Activated CD8-positive, alpha-beta memory T cell treated with anti-CD3 and anti-CD28 coated beads, Interleukin-2, amount 50 U/mL, for 24 hours (primary cell): Measurements from ENCODE around the gene ESR2.
"Not testable (repeated sequence)": the region's sequence is repeated elsewhere in the genome, so short reads cannot be mapped to it uniquely, and the experiment has no call there.

Experiments used
- DNase-seq: peaks from one replicate; pipeline ENCODE4 v3.0.0-alpha.2; 2020; ENCODE audit errors: extremely low read depth

ESR2 gene

DNA sequence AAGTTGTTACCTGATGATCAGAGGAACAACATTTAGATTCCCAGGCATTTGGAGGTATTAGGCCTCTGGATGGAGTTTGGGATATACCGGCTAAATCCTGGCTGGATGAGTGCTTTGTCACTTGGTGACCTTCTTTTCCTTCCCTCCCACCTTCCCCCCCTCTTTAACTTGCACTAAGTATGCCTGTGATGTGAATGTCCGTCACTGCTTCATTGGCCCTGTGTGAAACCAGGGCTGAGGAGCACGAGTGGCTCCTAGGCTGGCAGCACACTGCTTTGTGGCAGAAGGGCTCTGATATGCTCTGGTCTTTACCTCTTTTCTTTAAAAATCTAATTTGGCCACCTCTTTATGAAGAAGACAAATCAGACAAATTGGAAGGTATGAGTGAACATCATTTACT is 95.7 kb downstream of the ESR2 start:
- DNase-seq = no peak

DNA sequence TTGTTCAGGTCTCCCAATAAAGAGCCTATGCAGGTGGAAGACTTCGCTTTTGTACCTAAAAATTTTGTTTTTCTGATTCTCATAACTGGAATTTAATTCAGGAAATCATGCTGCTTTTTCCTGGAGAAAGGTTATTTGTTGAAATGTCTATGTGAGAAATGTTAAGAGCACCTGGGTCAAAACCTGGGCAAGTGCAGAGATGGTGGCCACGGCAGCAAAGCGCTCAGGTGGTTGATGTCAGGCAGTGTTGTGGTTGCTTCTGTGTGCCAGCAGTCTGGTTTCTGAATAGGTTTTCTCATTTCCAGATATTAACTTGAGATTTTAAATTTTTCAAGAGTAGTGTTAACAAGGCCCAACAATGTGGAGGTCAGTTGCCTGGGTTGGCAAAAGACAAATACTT is 96.2 kb downstream of the ESR2 start:
- no peak for DNase-seq

DNA sequence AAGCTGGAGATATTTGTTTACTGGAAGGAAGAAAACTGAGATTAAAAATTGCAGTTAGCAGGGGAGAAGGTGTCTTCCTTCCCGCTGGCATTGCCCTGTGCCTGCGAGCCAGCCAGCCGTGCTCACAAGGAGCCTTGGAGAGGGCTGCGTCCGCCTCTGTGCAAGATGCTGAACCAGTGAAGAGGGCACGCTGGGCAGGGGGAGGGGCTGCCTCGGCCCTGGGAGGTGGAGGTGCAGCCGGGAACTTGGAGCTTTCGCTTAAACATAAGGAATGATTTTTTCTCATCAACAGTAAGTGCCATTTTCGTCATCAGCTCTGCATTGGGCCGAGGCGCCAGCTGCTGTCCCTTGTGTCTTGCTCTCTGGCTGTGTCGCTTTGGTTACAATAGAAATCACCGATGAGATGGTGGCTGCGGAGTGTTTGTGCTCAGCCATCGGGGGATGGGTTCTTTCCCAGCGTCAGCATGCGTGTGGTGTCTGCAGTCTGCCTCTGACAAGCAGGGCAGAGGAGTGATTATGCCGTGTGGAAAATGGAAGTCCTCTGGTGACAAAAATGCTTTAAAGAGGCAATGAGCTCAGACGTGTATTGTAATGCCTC is 97.3 kb downstream of the ESR2 start:
- no peak for DNase-seq

DNA sequence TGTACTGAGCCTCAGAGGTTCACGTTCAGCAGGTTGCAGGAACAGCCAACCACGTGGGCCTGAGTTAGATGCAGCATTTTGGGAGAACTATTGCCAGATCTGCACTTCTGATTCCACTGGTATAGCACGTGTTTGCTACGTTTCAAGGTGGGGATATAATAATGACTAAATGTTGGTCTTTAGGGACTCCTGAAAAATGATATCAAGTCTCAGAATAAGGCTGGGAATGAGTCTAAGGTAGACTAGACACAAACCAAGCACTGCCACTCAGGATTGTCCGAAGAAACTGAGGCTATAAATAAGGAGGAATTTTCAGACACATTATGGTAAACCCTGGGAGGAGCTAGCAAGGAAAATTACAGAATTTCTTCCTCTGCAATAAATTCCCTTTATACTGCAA is 98.1 kb downstream of the ESR2 start:
- DNase-seq = no peak

DNA sequence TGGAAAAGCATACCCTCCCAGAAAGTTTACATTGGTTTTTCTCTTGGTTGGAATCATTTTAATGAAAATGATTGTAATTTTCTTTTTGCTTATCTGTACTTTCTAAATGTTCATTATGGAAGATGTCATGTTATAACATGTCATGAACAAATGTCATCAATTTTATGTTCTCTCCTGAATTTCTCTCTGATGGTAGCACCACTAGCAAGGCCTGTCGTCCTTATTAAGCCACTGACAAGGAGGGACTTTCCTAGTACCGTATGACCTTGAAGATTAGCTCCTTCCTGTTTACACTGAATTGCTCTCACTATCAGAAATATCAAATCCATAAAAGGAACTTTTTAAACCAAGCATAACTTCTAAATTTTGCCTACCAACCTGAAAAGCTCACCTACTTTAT is 99.0 kb downstream of the ESR2 start:
- no peak for DNase-seq

DNA sequence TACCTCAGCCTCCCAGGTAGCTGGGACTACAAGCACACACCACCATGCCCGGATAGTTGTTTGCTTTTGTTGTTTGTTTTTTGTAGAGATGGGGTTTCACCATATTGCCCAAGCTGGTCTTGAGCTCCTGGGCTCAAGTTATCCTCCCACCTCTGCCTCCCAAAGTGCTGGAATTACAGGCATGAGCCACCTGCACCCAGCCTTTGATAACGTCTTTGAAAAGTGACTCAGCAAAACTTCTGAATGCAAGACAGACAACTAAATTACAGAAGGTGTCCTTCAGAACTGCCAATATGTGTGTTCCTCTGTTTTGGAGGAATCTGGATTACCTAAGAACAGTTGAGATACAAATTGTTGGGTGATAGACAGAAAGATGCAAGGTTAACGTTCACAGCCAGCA is 99.8 kb downstream of the ESR2 start:
- DNase-seq = no peak

DNA sequence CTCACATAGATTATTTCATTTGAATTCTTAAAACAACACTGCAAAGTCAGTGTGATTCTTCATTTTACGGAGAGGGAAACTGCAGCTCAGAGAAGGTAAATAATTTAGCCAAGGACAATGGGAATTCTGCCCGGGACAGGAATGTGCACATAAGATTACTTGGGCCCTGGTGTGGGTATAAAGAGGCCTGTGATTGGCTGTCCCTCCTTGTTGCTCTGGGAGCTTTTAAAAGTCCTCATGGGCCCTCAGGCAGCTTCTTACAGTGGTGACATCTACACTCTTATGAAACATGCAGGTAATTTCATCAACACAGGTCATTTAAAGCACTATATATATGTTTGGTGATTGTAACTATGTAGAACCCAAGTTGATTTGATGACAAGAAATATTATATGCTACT is 100.3 kb downstream of the ESR2 start:
- no peak for DNase-seq

DNA sequence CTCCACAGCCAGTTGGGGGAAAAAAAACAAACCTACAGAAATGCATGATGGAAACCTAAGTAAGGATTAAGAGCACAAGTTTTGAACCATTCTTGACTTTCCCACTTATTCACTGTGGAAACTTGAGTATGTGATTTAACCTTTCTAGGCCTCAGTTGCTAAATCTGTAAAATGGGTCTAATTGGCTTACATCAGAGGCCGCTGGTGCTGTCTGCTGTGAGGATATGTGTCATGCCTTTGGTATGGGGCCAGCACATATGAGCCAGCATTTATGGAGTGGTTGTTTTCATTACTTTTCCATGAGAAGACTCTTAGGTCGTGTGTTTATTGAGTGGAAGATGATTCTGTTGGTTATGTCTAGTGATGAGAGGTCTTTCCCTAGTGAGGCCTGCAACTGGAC is 102.4 kb downstream of the ESR2 start:
- DNase-seq = no peak

DNA sequence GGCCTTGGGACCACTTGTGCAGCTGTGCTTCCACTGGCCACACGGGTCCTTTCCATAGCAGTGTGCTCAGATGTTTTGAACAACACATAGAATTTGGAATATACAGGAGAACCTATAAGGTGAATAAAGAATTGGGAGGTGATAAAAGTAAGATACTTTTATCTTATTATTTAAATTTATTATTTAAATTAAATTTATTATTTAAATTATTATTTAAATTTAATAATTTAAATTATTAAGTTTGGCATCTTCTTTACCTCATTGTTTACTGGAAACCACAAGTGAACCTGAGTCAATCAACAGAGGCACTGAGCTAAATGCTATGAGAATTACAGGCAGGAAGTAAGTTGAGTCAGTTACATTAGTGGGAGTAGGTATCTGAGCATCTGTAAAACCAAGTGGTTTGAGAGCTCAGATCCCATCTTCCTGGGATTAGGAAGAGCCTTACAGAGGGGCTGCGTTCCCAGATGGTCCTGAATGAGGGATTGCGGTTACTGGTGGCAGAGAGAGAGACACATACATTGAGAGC is 103.1 kb downstream of the ESR2 start:
- no peak for DNase-seq

DNA sequence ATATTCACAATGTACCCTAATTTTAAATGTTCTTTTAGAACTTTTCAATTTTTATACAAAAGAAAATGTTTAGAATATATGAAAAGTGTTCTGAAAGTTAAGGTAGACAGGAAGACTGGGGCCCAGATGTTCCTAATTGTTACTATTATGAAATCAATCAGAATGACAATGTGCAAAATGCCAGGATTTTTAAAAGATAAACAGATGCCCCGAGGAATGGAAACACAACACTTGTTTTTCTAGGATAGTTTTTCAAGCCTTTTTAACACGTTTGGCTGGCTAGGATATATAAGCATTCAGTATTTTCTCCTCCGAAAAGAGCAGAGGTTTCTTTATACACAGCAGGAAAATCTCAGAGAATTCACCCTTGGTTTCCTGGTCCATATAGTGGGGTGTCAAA is 106.8 kb downstream of the ESR2 start:
- DNase-seq = no peak

DNA sequence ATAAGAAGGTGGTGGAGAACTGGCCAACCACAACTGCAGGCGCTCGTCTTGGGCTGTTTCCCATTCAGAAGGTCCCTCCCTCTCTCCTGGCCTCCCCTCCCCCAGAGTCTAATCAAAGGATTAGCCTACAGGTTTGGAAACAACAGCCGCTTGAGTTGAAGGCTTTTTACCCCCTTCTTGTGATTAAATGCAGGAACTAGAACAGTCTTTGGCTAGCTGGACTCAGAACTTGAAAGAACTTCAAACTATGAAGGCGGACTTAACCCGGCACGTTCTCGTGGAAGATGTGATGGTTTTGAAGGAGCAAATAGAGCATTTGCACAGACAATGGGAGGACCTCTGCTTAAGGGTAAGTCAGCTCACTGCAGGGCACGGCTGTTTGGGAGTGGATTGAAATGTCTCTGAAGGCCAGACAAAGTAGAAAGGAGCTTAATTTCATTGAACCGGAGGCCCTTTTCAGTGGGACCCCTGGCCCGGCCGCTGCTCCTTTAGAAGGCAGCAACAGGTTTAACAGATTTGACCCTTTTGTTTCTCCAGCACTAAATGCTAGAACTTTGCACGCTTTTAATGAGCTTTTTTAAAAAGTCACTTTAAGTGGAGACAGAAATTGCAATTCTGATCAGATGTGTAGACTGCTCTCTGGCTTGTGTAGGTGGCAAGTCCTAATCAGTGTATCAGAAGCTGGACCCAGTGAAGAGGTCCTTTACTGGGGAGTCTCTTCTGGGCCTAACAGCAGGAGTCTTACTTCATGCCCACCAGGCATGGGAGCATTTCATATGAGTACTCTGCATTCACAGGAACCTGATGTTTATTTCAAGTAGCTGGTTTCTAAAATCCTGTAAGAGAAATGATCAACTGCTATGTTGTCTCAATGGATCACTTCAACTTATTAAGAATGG is 107.7 kb downstream of the ESR2 start:
- DNase-seq = no peak

DNA sequence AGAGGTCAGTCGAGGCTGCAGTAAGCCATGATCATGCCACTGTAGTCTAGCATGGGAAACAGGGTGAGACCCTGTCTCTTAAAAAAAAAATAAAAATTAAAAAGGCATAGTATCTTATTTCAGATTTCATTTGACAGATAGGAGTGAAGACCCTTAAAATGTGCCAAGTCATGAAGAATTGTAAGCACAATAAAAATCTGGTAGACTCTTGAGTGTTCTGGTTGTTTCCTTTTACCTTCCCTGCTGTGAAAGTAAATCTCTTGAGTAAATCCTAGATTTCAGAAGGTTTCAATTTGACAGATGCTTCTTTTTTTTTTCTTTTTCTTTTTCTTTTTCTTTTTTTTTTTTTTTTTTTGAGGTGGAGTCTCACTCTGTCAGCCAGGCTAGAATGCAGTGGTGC is 109.0 kb downstream of the ESR2 start:
- DNase-seq = no peak

DNA sequence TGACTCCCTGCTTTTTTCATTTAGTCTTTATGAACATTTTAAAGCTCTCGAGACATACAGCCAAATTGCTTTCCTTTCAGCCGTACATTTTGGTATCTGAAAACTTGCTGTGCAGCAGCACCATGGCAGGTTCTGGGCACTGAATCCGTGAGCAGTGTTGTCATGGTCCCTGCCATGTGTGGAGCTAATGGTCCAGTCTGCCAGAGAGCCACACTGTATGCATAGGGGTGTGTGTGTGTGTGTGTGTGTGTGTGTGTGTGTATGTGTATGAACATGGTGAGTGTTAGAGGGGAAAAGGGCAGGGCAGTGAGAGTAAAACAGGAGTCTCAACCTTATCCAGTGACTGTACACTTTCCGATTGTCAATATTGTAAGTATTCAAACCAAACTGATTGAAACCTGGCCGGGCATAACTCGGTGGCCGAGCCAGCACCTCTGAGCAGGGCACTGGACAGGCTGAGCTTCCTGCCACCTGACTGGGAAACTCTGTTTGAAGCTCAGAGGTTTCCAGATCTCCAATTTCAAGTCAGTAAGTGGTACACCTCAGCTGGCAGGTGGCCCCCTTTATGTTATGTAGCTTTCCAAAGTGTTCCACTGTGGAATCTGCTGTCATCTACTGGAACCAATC is 110.0 kb downstream of the ESR2 start:
- DNase-seq = no peak

DNA sequence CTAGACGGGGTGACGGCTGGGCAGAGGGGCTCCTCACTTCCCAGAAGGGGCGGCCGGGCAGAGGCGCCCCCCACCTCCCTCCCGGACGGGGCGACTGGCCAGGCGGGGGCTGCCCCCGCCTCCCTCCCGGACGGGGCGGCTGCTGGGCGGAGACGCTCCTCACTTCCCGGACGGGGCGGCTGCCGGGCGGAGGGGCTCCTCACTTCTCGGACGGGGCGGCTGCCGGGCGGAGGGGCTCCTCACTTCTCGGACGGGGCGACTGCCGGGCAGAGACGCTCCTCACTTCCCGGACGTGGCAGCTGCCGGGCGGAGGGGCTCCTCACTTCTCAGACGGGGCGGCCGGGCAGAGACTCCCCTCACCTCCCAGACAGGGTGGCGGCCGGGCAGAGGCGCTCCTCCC is 111.3 kb downstream of the ESR2 start:
- DNase-seq = not testable (repeated sequence)

DNA sequence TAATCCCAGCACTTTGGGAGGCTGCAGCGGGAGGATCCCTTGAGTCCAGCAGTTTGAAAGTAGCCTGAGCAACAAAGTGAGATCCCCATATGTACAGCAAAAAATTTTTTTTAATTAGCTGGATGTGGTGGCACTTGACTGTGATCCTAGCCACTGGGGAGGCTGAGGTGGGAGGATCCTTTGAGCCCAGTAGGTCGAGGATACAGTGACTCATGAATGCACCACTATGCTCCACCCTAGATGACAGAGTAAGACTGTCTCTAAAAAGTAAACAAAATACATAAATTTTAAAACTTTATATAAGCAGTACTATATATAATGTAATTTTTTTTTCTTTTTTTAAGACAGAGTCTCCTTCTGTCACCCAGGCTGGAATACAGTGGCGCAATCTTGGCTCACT is 115.4 kb downstream of the ESR2 start:
- DNase-seq = no peak

DNA sequence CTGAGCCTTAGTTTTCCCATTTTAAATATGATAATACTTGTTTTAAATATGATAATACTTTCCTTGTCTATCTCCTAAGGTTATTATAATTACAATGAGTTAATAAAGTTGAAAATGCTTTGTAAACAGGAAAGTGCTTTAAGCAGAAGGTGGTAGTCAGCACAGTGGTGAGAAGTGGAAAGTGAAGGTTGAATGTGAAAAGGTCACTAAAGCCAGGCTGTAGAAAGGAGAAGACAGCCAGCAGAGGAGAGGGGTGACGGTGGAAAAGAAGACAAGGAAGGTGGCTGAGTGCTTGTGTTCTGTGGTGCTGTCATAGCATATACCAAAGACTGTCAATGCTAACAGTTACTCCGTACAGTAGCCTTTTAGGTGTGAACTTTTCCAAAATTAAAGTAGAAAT is 117.8 kb downstream of the ESR2 start:
- no peak for DNase-seq

DNA sequence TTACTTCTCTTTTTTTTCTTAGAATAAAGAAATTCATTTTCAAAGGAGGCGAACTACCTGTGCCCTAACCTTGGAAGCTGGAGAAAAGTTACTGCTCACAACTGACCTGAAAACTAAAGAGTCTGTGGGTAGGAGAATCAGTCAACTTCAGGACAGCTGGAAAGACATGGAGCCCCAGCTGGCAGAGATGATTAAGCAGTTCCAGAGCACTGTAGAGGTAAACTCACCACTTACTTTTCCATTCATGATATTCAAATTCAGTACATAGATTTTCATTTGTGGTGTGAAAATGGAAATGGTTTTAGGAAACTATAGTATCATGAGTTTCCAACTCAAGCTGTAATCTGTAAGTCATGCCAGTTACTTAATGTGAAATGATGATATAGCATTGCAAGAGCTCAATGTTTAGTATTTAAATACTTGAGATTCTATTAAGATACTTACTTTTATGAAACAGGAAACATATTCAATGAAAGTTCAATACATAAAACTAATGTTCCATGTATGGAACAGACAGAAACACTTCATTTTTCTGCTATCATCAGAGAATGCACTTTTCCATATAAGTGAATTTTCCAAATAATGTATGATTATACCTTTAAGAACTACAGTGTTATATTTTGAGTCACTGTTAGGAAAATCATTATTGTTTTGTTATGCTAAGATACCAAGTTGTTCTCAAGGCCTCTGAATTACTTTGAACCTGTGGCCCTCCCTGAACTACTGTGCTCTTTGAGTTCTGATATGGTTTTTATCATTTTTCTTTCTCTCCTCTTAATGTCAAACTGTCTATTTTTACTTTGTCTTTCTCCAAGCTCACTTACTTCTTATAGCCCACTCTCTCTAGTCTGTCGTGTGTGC is 119.0 kb downstream of the ESR2 start:
- no peak for DNase-seq

DNA sequence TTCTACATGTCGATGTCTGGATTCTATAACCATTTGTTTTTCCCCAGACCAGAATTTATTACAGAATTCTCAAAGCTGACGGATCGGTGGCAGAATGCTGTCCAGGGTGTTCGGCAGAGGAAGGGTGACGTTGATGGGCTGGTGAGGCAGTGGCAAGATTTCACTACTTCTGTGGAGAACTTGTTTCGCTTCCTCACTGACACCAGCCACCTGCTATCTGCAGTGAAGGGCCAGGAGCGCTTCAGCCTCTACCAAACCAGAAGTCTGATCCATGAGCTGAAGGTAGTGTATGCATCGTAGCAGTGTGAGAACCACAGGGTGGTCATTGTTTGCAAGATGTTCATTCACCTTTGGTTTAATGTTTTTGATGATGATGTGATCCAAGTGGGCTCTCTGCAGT is 124.0 kb downstream of the ESR2 start:
- DNase-seq = no peak

DNA sequence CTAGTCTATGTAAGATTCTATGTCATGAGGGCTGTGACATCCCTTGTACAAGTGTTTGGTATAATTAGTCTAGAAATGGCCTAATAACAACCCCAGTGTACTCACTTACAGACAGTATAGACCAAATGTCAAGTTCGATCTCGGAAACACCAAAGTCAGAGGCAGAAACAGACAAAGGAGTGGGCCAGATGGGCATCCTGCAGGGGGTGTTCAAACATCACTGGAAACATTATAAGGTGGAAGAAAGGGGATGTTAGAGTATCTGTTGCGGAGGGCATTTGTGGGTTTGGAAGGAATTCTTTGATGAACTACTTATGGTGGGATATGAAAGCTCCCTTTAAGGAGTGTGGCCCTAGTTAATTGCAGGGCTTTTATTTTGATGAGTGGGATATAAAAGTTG is 134.6 kb downstream of the ESR2 start:
- DNase-seq = no peak

DNA sequence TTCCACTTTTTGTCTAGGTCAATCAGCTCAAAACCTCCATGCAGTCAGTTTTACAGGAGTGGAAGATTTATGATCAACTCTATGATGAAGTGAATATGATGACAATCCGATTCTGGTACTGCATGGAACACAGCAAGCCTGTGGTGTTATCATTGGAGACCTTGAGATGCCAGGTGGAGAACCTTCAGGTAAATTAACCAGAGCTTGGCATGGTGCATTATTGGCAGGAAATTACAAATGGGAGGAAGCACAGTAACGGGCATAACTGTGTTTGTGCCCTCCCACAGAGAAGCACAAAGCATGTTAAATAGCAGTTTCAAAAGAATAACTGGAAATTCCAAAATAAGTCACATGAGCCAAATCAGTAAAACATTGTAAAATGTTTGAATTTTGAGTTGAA is 135.6 kb downstream of the ESR2 start:
- DNase-seq = no peak

DNA sequence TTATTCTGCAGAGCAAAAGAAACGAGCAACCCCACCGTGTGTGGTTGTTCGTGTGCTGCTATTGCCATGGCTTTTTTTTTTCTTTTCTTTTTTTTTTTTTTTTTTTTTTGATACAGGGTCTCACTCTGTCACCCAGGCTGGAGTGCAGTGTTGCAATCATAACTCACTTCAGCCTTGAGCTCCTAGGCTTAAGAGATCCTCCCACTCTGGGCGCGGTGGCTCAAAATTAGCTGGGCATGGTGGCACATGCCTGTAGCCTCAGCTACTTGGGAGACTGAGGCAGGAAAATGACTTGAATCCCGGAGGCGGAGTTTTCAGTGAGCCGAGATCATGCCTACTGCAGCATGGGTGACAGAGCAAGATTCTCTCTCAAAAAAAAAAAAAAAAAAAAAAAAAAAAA is 144.2 kb downstream of the ESR2 start:
- no peak for DNase-seq
